Ecto neural progenitor cell (in vitro differentiated cells): ENCODE results near the gene CYTH1.
"Not testable (repeated sequence)": the region's sequence is repeated elsewhere in the genome, so short reads cannot be mapped to it uniquely, and the experiment has no call there.

ENCODE experiments used
- DNase-seq: peaks from one replicate; pipeline ENCODE4 v3.0.0-alpha.2; 2018; ENCODE audit warnings: low spot score

Gene CYTH1

GRCh38 chr17:78687944-78688343 is 94.1 kb downstream of the CYTH1 start:
- DNase-seq = no peak

- DNase-seq = no peak
These were observed 94.9 kb downstream of the CYTH1 start for GRCh38 chr17:78687125-78687524.

- no peak for DNase-seq
These were observed 98.0 kb downstream of the CYTH1 start for GRCh38 chr17:78684026-78684425.

GRCh38 chr17:78683408-78683961 is 98.6 kb downstream of the CYTH1 start:
- DNase-seq = no peak

GRCh38 chr17:78682363-78682762 is 99.7 kb downstream of the CYTH1 start:
- no peak for DNase-seq

- DNase-seq = no peak
These were observed 101.6 kb downstream of the CYTH1 start for GRCh38 chr17:78680436-78680835.

- DNase-seq = no peak
These were observed 102.3 kb downstream of the CYTH1 start for GRCh38 chr17:78679495-78680395.

GRCh38 chr17:78678711-78679110 is 103.4 kb downstream of the CYTH1 start:
- no peak for DNase-seq

- DNase-seq = no peak
These were observed 103.9 kb downstream of the CYTH1 start for GRCh38 chr17:78678222-78678557.

GRCh38 chr17:78677303-78678221 is 104.5 kb downstream of the CYTH1 start:
- DNase-seq = no peak

GRCh38 chr17:78676412-78677302 is 105.4 kb downstream of the CYTH1 start:
- no peak for DNase-seq

GRCh38 chr17:78675836-78676235 is 106.2 kb downstream of the CYTH1 start:
- no peak for DNase-seq

GRCh38 chr17:78675316-78675616 is 106.8 kb downstream of the CYTH1 start:
- DNase-seq = no peak

GRCh38 chr17:78674595-78675315 is 107.3 kb downstream of the CYTH1 start:
- no peak for DNase-seq

GRCh38 chr17:78674156-78674555 is 107.9 kb downstream of the CYTH1 start:
- DNase-seq = no peak

- DNase-seq = no peak
These were observed 108.7 kb downstream of the CYTH1 start for GRCh38 chr17:78673395-78673794.

- DNase-seq = no peak
These were observed 109.2 kb downstream of the CYTH1 start for GRCh38 chr17:78672871-78673371.

- DNase-seq = no peak
These were observed 110.1 kb downstream of the CYTH1 start for GRCh38 chr17:78672005-78672404.

- DNase-seq = not testable (repeated sequence)
These were observed 110.4 kb downstream of the CYTH1 start for GRCh38 chr17:78671726-78672001.

- DNase-seq = no peak
These were observed 111.0 kb downstream of the CYTH1 start for GRCh38 chr17:78670850-78671725.
